ENCODE data around the gene WDR81. TPM values are rescaled to one million over a fixed set of nuclear protein-coding genes. Genes with fewer than 3 reads are reported as not detected.
"Not testable (repeated sequence)": the region's sequence is repeated elsewhere in the genome, so short reads cannot be mapped to it uniquely, and the experiment has no call there.

Gene WDR81
- polyA plus RNA-seq, 3 donors: 21.4 to 22.7 (median 22.1) TPM

DNA sequence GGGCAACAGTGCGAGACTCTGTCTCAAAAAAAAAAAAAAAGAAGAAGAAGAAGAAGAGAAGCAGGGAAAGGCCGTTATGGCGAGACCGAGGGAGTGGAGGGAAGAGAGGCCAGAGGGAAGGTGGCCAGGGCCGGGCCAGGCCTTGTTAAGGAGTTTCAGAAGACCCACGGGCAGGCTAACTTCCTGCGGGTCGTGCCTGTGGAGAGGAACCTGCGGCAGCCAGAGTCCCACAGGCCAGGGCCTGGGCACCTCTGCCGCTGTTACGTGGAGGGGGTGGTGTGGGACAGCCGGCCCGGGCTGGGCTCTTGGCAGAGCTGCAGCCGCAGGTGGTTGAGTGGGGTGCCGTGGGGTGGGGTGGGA, 5.4 kb downstream of the WDR81 start:
- no peak for DNase-seq

DNA sequence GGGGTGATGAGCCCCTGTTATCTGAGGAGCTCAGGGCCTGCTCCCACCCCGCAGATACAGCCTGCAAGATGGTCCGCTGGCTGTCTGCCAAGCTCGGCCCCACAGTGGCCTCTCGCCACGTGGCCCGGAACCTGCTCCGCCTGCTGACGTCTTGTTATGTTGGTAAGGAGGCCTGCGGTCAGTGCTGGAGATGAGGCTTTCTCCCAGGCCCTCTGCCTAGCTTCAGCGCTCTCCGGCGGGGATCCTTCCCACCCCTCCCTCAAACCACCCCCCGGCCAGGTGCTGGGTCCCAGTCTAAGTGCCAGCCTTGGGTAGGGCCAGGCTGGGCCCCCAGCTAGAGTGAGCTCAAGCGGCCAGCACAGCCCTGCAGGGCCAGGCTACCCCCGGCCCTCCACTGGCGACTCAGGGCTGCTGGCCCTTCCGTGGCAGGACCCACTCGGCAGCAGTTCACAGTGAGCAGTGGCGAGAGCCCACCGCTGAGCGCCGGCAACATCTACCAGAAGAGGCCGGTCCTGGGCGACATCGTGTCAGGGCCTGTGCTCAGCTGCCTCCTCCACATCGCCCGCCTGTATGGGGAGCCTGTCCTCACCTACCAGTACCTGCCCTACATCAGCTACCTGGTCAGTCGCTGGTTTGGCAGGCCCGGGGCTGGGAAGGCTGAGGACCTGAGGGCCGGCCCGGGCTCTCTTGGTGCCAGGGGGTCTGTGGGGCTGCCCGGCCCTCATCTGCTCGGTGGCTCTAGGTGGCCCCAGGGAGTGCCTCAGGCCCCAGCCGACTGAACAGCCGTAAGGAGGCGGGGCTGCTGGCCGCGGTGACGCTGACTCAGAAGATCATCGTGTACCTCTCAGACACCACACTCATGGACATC, 6.1 kb downstream of the WDR81 start:
- no peak for DNase-seq

DNA sequence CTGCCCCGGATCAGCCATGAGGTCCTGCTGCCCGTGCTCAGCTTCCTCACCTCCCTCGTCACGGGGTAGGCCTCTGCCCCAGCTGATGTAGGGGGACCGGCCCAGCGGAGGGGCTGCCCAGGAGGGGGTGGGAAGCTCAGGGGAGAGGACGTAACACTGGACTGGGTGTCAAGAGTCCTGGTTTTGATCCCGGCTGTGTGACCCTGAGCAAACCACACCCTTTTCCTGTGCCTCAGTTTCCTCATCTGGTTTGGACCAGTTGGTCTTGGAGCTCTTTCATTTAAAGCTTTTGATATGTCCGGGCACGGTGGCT, 6.6 kb downstream of the WDR81 start:
- no peak for DNase-seq

DNA sequence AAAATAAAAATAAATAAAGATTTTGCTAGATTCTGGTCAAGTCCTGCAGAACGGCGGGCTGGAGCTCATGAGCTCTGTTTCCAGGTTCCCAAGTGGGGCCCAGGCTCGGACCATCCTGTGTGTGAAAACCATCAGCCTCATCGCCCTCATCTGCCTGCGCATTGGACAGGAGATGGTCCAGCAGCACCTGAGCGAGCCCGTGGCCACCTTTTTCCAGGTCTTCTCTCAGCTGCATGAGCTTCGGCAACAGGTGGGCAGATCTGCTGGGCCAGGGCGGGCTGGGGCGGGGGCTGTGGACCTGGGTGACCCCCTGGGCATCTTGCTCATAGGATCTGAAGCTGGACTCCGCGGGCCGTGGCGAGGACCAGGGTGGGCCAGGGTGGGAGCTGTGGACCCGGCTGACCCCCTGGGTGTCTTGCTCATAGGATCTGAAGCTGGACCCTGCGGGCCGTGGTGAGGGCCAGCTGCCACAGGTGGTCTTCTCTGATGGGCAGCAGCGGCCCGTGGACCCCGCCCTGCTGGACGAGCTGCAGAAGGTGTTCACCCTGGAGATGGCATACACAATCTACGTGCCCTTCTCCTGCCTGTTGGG, 7.8 kb downstream of the WDR81 start:
- DNase-seq: no peak

DNA sequence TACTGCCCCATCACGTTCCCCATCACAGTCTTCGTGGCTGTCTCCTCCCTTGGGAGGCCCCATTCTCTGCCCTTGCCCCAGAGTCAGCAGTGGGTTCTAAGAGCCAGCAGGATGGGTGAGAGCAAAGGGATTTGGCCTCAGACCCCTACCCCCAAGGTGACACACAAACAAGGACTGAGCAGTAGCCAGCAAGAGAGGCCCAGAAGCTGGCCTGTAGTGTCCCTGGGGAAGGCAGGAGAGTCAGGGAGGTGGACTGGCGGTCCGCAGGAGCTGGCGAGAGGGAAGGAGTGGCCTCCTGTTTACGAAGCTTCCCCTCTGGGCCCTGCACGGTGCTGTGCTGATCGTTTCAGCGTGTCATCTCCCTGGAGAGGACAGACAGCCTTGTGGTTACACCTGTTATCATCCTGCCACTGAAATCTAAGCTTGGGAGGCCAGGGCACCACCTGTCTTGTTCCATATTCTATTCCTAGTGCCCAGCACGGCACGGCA, 8.4 kb downstream of the WDR81 start:
- no peak for DNase-seq

DNA sequence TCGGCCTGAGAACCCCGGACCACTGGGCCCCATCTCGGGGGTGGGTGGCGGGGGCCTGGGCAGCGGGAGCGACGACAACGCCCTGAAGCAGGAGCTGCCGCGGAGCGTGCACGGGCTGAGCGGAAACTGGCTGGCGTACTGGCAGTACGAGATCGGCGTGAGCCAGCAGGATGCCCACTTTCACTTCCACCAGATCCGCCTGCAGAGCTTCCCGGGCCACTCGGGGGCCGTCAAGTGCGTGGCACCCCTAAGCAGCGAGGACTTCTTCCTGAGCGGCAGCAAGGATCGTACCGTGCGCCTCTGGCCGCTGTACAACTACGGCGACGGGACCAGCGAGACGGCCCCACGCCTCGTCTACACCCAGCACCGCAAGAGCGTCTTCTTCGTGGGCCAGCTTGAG, 9.3 kb downstream of the WDR81 start:
- DNase-seq: no peak

DNA sequence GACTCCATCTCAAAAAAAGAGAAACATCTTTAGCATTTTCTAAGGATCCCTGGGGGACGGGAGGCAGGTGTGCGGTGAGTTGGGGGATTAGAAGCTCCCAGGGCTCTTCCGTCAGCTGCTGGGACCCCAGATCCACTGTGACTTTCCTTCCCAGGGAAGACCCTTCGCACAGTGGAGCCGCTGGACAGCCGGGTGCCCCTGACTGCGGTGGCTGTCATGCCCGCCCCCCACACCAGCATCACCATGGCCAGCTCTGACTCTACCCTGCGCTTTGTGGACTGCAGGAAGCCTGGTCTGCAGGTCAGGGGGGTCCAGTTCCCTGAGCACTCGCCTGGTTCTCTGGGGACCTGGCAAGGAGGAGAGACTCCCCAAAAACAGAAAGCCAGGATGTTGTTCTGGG, 10.9 kb downstream of the WDR81 start:
- DNase-seq: no peak

DNA sequence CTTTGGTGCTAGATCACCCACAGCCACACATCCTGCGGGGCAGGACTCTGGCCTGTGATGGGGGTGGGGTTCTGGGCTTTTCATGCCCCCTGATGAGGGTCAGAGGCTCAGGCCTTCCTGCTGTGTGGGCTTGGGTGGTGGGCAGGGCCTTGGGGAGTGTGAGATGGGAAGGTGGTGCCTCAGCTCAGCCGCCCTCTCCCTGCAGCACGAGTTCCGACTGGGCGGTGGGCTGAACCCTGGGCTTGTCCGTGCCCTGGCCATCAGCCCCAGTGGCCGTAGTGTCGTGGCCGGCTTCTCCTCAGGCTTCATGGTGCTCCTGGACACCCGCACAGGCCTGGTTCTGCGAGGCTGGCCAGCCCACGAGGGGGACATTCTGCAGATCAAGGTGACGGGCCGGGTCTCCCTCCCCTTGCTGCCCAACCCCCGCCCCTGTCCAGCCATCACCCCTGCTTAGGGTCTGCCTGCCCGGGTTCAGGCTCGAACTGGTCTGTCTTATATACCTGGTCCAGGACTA, 11.4 kb downstream of the WDR81 start:
- DNase-seq: no peak

DNA sequence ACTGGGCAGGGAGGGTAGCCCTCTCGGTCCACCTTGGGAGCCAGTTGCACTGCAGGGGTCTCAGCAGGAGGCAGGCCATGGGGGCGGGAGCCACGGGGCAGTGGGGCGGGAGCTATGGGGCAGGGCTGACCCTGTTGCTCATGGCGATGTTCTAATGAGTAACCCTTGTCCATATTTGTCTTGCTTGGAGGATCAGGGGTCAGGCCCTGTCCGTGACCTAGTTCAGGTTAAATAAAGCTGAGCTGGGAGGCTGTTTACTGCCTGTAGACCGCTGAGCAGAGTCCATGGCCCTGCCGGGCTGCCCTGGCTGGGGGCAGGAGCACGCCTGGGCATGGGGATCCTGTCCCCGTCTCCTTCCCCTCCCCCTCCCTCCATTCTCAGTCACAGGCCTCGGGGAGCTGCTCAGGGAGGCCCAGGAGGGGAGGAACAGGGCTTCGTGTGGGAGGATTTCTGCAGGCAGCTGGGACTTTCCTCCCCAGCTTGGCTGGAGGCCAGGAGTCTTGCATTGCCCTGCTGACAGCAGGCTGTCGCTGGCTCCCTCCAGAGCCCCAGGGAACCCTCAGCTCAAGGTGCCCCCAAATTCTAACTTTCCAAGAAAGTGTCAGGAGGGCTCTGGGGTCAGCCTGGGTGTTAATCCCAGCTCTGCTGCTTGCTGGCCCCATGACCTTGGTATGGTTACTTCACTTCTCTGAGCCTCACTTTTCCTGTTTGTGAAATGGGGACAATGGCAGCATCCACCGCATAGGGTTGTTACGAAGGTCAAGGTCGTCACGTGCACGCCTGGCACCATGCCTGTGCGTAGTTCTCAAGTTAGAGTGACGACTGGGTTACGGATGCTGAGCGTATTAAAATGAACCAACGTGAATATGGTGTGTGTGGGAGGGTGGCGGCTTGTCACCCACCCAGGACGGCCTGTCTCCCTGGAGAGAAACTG, 12.1 kb downstream of the WDR81 start:
- no peak for DNase-seq

DNA sequence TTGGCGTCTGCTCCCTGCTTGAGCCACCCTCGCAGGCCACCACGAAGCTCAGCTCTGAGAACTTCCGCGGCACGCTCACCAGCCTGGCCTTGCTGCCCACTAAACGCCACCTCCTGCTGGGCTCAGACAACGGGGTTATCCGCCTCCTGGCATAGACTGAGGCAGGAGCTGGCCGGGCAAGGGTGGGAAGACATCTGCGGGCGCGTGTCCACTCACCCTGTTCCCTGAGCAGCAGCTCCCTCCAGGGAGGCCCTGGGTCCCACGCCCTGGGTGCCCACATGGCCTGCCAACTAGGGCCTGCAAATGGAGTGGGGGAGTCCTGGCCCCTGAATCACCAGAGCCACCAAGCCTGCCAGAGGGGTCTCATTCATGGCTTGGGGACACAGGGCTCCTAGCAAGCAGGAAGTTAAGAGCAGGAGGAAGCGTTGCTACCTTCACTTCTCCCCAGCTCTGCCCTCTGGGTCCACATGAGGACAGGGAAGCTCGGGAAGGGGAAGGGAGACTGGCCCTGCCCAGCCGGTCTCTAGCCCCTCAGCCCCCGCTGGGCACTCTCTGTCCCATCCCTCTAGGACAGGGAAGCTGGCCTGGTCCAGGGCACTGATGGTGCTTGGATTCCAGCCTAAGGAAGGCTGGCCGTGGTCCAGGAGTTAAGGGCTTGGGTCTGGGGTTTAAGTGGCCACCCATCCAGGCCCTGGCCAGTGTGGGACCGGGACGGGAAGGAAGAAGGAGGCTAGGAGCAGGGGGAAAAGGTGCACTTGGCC, 13.2 kb downstream of the WDR81 start:
- no peak for DNase-seq

DNA sequence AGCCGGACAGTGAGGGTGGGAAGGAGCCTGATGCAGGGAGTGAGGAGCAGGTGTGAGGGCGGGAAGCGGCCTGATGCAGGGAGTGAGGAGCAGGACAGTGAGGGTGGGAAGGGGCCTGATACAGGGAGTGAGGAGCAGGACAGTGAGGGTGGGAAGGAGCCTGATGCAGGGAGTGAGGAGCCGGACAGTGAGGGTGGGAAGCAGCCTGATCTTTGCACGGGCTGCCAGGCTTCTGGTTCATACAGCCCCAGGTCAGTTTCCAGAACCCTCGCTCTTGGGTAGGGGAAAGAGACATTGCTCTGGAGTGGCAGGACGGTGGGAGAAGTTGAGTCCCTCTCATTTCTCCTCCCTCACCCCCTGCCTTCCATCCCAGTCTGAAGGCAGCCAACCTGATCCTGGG, 17.4 kb downstream of the WDR81 start:
- DNase-seq: not testable (repeated sequence)

DNA sequence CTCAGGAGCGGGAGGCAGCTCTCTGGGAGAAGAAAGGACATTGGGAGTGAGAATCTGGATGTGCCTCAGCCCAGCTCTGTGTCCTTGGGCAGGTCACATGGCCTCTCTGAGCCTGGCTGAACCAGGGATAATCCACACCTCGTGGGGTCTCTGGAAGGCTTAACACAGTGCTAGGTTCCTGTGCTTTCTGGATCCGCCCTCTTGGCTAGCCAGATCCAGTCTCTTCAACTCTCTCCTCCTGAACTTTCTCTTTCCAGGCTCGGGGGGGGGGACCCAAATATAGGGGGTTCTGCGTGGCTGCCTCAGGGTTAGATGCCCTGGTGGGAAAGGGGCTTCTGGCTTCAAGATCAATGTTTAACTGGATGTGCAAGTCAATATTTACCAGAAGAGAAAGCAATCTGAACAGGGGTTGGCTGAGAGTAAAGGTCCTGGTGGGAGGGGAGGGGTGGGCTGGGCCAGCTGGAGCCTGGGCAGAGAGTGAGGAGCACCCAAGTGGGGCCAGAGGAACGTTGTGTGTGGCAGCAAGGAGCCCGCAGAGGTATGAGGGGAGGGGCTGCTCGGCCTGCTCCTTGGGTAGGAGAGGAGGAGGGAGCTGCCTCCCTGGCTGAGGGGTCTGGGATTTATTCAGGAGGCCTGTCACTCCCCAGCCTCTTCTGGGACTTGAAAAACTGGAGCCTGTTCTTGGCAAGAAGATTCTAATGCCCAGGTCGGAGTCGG, 18.0 kb downstream of the WDR81 start, which contains the start of gene SERPINF2:
SERPINF2 (plus strand) TSS at position 501 of the 717 bp plus-strand sequence. CDS start 2,125 bp downstream, outside the sequence.
- DNase-seq: peak; percentile 72

DNA sequence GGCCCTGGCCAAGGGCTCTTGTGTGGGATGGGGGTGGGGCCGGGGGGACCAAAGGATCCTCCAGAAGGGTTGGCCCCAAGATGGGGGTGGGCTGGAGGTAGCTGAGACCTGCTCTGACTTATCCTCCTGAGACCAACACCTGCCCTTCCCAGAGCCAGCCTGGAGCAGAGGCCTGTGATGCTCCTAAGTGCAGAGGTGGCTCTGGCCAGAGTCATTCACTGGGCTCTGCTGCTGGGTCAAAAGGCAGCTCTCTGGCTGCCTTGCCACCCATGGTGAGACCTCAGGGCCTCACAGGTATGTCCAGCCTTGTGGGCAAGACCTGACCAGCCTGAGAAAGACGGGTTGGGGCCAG, 18.6 kb downstream of the WDR81 start:
- DNase-seq: no peak

DNA sequence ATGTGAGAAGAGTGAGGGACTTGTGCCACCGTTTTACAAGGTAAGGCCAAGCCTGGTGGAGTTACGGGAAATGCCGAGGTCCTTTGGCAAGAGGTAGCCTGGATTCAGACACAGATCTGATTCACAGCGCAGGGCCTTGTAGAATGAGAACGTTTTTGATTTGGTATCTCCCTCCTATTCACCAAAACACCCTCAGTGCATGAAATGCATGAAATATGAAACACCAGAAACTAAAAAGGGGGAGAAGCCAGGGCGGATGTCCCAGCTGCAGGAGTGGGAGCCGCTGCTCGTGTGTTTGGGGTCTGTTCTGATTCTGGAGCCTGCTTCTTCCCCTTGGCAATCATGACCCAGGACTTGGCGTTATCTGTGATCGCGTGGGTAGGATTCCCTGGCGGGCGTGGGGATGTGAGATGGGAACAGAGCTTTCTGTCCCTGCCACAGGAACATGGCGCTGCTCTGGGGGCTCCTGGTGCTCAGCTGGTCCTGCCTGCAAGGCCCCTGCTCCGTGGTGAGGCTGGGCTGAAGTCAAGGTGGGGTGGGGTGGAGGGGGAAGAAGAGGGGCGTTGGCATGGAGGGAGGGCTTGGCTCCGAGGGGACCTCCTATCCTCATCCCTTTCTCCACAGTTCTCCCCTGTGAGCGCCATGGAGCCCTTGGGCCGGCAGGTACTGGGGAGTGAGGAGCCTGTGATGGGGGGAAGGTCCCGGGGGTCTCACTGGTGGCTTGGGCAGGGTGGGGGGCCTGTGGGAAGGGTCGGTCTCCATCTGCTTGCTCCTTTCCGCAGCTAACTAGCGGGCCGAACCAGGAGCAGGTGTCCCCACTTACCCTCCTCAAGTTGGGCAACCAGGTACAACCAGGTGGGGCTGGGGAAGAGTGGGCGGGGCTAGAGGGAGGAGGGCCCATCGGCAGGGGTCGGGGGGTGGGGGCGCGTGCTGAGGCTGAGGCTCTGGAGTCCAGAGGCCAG, 20.3 kb downstream of the WDR81 start:
- no peak for DNase-seq

DNA sequence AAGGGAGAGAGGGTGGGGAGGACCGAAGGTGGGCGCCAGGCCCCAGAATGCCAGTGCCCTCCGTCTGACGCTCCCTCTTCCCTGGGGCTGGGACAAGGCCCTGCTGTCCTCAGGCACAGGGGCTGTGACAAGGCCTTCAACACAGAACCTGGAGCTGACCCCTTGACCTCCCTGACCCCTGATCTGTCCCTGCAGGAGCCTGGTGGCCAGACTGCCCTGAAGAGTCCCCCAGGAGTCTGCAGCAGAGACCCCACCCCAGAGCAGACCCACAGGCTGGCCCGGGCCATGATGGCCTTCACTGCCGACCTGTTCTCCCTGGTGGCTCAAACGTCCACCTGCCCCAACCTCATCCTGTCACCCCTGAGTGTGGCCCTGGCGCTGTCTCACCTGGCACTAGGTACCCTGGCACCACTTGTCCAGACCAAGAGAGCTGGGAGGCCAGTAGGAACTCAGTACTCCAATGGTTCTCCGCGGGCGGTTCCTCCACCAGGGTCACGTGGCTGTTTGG, 21.1 kb downstream of the WDR81 start:
- no peak for DNase-seq

DNA sequence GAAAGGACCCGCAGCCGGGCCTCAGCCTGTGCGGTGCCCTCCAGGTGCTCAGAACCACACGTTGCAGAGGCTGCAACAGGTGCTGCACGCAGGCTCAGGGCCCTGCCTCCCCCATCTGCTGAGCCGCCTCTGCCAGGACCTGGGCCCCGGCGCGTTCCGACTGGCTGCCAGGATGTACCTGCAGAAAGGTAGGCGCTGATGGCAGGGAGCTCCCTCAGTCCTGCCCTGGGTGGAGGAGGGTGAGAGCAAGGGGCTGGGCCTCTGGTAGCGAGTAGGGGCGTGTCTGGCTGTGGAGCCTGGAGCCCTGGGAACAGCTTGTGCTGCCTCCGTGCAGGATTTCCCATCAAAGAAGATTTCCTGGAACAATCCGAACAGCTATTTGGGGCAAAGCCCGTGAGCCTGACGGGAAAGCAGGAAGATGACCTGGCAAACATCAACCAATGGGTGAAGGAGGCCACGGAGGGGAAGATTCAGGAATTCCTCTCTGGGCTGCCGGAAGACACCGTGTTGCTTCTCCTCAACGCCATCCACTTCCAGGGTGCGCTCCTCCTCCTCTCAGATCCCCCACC, 22.6 kb downstream of the WDR81 start:
- DNase-seq: no peak

DNA sequence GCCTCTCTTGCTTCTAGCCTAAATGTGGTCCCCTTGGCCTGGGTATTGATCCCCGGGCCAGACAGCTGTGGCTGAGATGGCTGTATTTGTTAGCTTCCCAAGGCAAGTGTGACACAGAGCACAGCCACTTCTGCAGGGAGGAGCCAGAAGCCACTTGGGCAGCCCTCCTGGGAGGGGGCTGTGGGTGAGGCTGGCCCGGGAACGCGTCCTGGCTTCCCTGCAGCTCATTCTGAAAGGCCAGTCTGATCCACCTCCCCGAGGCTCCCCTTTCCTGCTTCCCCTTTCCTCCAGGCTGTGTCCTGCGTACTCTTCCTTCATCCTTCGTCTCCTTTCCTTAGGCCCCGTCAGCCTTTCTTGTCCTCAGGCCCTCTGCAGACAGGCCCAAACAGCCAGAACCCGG, 26.1 kb downstream of the WDR81 start:
- DNase-seq: no peak

DNA sequence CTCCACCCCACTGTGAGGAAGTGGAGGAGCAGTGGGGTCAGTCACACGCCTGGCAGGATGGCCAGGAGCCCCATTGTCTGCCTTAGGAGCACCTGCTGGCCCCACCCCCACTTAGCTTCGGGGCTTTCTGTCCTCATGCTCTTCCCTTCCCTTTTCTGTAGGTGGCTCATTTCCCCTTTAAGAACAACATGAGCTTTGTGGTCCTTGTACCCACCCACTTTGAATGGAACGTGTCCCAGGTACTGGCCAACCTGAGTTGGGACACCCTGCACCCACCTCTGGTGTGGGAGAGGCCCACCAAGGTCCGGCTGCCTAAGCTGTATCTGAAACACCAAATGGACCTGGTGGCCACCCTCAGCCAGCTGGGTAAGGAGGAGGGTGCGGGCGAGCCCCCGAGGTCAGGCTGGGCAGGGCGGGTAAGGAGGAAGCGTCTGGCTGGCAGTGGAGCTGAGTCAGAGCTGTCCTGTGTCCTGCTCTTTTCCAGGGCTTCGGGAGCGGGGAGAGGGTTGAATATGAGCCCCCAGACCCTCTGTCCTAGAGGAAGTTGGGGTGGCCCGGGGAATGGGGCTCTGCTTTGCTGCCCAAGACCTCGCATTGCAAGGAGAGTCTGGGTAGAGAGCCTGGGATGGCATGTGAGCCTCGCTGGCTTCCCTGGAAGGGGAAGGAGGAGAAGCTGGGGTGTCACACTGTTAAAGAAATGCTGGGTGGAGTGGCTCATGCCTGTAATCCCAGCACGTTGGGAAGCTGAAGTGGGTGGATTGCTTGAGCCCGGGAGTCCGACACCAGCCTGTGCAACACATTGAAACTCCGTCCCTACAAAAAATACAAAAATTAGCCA, 28.1 kb downstream of the WDR81 start:
- DNase-seq: no peak

Measured in renal pelvis (tissue), 4 donors.